CD4-positive, alpha-beta T cell treated with Interleukin-2 at 100 ng/mL for 4 hours (primary cell): ENCODE data around the gene TMEM151B.
A peak's percentile ranks its signal among the peaks of the same experiment; 100 is the strongest.

Experiments used
- DNase-seq: peaks from one replicate; pipeline ENCODE4 v3.0.0-alpha.2; 2020; ENCODE audit warnings: low spot score

TMEM151B gene

GRCh38 chr6:44278774-44279697 lies 8.8 kb downstream of the TMEM151B start:
- no peak for DNase-seq

- no peak for DNase-seq
These were observed 13.9 kb downstream of the TMEM151B start for GRCh38 chr6:44284121-44284520.

- no peak for DNase-seq
These were observed 14.6 kb downstream of the TMEM151B start for GRCh38 chr6:44284867-44285266.

- DNase-seq, result no peak
These were observed 15.5 kb downstream of the TMEM151B start for GRCh38 chr6:44285552-44286284.

- no peak for DNase-seq
These were observed 16.0 kb downstream of the TMEM151B start for GRCh38 chr6:44286285-44286565.

- DNase-seq, result no peak
These were observed 16.5 kb downstream of the TMEM151B start for GRCh38 chr6:44286747-44287146.

GRCh38 chr6:44289726-44290260 lies 19.5 kb downstream of the TMEM151B start:
- no peak for DNase-seq

GRCh38 chr6:44291841-44292240 lies 21.6 kb downstream of the TMEM151B start:
- DNase-seq, result no peak

- DNase-seq, result no peak
These were observed 22.6 kb downstream of the TMEM151B start for GRCh38 chr6:44292661-44293365.

GRCh38 chr6:44294832-44295791 lies 24.9 kb downstream of the TMEM151B start:
- no peak for DNase-seq

- peak; percentile 31 for DNase-seq
These were observed 27.1 kb downstream of the TMEM151B start for GRCh38 chr6:44297063-44298038.

GRCh38 chr6:44298055-44298803 lies 28.0 kb downstream of the TMEM151B start:
- no peak for DNase-seq

GRCh38 chr6:44298864-44299263 lies 28.6 kb downstream of the TMEM151B start:
- DNase-seq, result no peak

- DNase-seq, result no peak
These were observed 30.1 kb downstream of the TMEM151B start for GRCh38 chr6:44300292-44300823.

GRCh38 chr6:44301106-44301505 lies 30.9 kb downstream of the TMEM151B start:
- DNase-seq, result no peak

GRCh38 chr6:44301782-44302564 lies 31.7 kb downstream of the TMEM151B start:
- DNase-seq, result no peak

- no peak for DNase-seq
These were observed 32.6 kb downstream of the TMEM151B start for GRCh38 chr6:44302856-44303255.

- DNase-seq, result no peak
These were observed 33.6 kb downstream of the TMEM151B start for GRCh38 chr6:44303842-44304241.
